GM12878 (cell line): ENCODE data around the gene SLC1A5. TPM values are rescaled to one million over a fixed set of nuclear protein-coding genes. Genes with fewer than 3 reads are reported as not detected.

Experiments used
- CHD1 ChIP-seq: IDR thresholded peaks from 2 replicates; pipeline ENCODE4 v1.6.1; 2012; ENCODE audit warnings: low read depth, low read length, improper control_type of control experiment
- EED ChIP-seq: sonication (generic); IDR thresholded peaks from 2 replicates; pipeline ENCODE4 v1.6.1; 2016; ENCODE audit warnings: antibody characterized with exemption, low read depth
- ELK1 ChIP-seq: IDR thresholded peaks from 2 replicates; pipeline ENCODE4 v1.6.1; 2012; ENCODE audit warnings: low read depth, low read length, improper control_type of control experiment
- ESRRA ChIP-seq: IDR thresholded peaks from 2 replicates; pipeline ENCODE4 v1.6.1; 2012; ENCODE audit warnings: mild to moderate bottlenecking, low read length, improper control_type of control experiment
- FOXM1 ChIP-seq: IDR thresholded peaks from 2 replicates; pipeline ENCODE4 v1.6.1; 2012; ENCODE audit warnings: low read depth, mild to moderate bottlenecking, inconsistent platforms, low read length, moderate library complexity
- KDM1A ChIP-seq: fragments of 200-600 bp; sonication (generic); IDR thresholded peaks from 2 replicates; pipeline ENCODE4 v1.6.1; 2016; ENCODE audit warnings: borderline replicate concordance
- LARP7 ChIP-seq: fragments of 450-650 bp; IDR thresholded peaks from 2 replicates; pipeline ENCODE4 v1.6.1; 2017; ENCODE audit warnings: mild to moderate bottlenecking
- MLLT1 ChIP-seq: fragments of 450-650 bp; IDR thresholded peaks from 2 replicates; pipeline ENCODE4 v1.6.1; 2016; ENCODE audit warnings: mild to moderate bottlenecking
- MTA2 ChIP-seq: fragments of 450-650 bp; IDR thresholded peaks from 2 replicates; pipeline ENCODE4 v1.6.1; 2016; ENCODE audit warnings: low read depth, mild to moderate bottlenecking, moderate library complexity
- NR2C1 ChIP-seq: fragments of 450-650 bp; IDR thresholded peaks from 2 replicates; pipeline ENCODE4 v1.6.1; 2017; ENCODE audit warnings: antibody characterized with exemption, mild to moderate bottlenecking, moderate library complexity
- PAX5 ChIP-seq: IDR thresholded peaks from 2 replicates; pipeline ENCODE4 v1.6.1; 2011; ENCODE audit warnings: low read depth, low read length, borderline replicate concordance
- PAX8 ChIP-seq: fragments of 450-650 bp; IDR thresholded peaks from 2 replicates; pipeline ENCODE4 v1.6.1; 2017; ENCODE audit warnings: mild to moderate bottlenecking, moderate library complexity
- POLR2AphosphoS5 ChIP-seq: IDR thresholded peaks from 2 replicates; pipeline ENCODE4 v1.6.1; 2011; ENCODE audit warnings: mild to moderate bottlenecking, low read length, inconsistent platforms
- SMARCA5 ChIP-seq: fragments of 450-650 bp; IDR thresholded peaks from 2 replicates; pipeline ENCODE4 v1.6.1; 2017; ENCODE audit warnings: mild to moderate bottlenecking
- SMC3 ChIP-seq: IDR thresholded peaks from 2 replicates; pipeline ENCODE4 v1.6.1; 2011; ENCODE audit warnings: low read length, improper control_type of control experiment, borderline replicate concordance
- SP1 ChIP-seq: IDR thresholded peaks from one replicate; pipeline ENCODE4 v1.6.1; 2011; ENCODE audit warnings: low read depth, low read length
- SREBF2 ChIP-seq: IDR thresholded peaks from 2 replicates; pipeline ENCODE4 v1.6.1; 2012; ENCODE audit warnings: mild to moderate bottlenecking, low read length
- SRF ChIP-seq, 2 experiments: IDR thresholded peaks; 2 replicates each; pipeline ENCODE4 v1.6.1; 2011; ENCODE audit warnings: low read depth in 2 of 2, low read length in 2 of 2, mild to moderate bottlenecking in 1 of 2, moderate library complexity in 1 of 2
- TAF1 ChIP-seq: IDR thresholded peaks from 2 replicates; pipeline ENCODE4 v1.6.1; 2011; ENCODE audit warnings: mild to moderate bottlenecking, low read depth, low read length, borderline replicate concordance
- TBL1XR1 ChIP-seq: IDR thresholded peaks from 2 replicates; pipeline ENCODE4 v1.6.1; 2012; ENCODE audit warnings: low read depth, low read length, improper control_type of control experiment
- TCF12 ChIP-seq: IDR thresholded peaks from 2 replicates; pipeline ENCODE4 v1.6.1; 2011; ENCODE audit warnings: low read depth, mild to moderate bottlenecking, low read length
- TCF7 ChIP-seq: IDR thresholded peaks from 2 replicates; pipeline ENCODE4 v1.6.1; 2014; ENCODE audit warnings: antibody characterized with exemption, borderline replicate concordance
- YBX1 ChIP-seq: fragments of 450-650 bp; IDR thresholded peaks from 2 replicates; pipeline ENCODE4 v1.6.1; 2016; ENCODE audit warnings: antibody characterized with exemption
- polyA plus RNA-seq, 11 experiments: library from polyadenylated mRNA; depleted of rRNA in 4 of 11; unstranded in 6 of 11; stranded (reverse) in 5 of 11; fragments of >200 nt; fragmentation: Nextera tagmentation in 4 of 11; fragmentation: Illumina TruSeq in 1 of 11; extraction: Ambion mirVana in 4 of 11; extraction: Trizol in 1 of 11; gene quantifications; 1 replicate in 1 of 11; 2 replicates in 10 of 11; pipeline versions ENCODE4 v1.2.1 to v1.2.3, GENCODE V29; 2011 to 2016; ENCODE audit warnings: inconsistent platforms in 2 of 11, missing spikeins in 2 of 11, low read depth in 1 of 11
- total RNA-seq, 4 experiments: library from RNA; depleted of rRNA in 3 of 4; stranded (reverse); fragments of >200 nt in 3 of 4; fragmentation: Illumina TruSeq in 1 of 4; extraction: Trizol in 1 of 4; gene quantifications; 2 replicates each; pipeline versions ENCODE4 v1.2.1 to v1.2.3, GENCODE V29; 2013 to 2021
- TF ChIP-seq, protein P1 (sequence below): IDR thresholded peaks from 2 replicates; pipeline ENCODE4 v1.6.1; 2012; ENCODE audit warnings: low read depth, low read length, improper control_type of control experiment
- TF ChIP-seq, protein P2 (sequence below): IDR thresholded peaks from 2 replicates; pipeline ENCODE4 v1.6.1; 2012; ENCODE audit warnings: low read length, inconsistent platforms
- TF ChIP-seq, protein P3 (sequence below): fragments of 450-650 bp; IDR thresholded peaks from 2 replicates; pipeline ENCODE4 v1.6.1; 2017; ENCODE audit warnings: antibody characterized with exemption, mild to moderate bottlenecking, moderate library complexity

Gene SLC1A5
- total and polyA plus RNA-seq, 10 of the 15 experiments (the other 5 are each of a cell fraction or from before 2014, with no cell fraction given), result 9.1 to 129 (median 60.9) TPM

DNA sequence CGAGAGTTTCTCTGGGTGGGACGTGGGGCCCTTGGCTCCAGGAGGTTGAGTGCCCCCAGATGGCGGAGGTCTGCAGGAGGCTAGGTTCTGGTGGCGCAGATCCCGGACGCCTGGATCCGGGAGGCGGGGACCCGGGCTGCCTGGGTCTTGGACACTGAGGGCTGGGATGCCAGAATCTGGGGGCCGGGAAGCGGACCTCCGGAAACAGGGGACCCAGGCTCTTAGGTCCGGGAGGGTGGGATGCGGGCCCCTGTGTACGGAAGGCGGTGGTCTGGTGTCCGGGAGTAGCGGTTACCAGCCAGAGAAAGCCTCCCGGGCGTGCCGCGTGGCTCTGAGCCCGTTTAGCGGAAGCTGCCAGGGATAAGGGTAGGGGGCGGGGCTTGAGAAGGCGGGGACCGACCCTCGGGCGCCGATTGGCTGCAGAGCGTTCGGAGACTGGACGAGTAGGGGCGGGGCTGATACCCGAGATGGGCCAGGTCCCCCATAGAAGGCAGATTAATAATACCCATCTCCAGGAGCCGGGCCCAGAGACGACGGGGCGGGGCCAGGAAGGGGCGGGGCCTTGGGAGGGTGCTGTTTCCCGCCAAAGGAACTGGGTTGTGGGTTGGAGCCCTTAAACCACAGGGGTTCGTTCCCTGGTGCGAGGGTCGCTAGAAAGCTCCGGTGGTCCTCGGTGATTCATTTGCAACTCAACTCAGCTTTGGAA, at the start of gene SLC1A5 (continued):
- TF ChIP-seq, protein P1, sequence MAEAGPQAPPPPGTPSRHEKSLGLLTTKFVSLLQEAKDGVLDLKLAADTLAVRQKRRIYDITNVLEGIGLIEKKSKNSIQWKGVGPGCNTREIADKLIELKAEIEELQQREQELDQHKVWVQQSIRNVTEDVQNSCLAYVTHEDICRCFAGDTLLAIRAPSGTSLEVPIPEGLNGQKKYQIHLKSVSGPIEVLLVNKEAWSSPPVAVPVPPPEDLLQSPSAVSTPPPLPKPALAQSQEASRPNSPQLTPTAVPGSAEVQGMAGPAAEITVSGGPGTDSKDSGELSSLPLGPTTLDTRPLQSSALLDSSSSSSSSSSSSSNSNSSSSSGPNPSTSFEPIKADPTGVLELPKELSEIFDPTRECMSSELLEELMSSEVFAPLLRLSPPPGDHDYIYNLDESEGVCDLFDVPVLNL, result peak; percentile 63; the same call in 1 of the 2 replicates
- peak; percentile 58; the same call in 1 of the 2 replicates for TF ChIP-seq TCF12
- no peak for TF ChIP-seq PAX8
- TF ChIP-seq TAF1, result peak; percentile 100
- no peak for TF ChIP-seq PAX5
- no peak for TF ChIP-seq SMC3
- TF ChIP-seq SP1, result peak; percentile 79
- TF ChIP-seq MLLT1, result peak; percentile 75
- no peak for TF ChIP-seq KDM1A
- no peak for TF ChIP-seq SMARCA5
- TF ChIP-seq, protein P2, sequence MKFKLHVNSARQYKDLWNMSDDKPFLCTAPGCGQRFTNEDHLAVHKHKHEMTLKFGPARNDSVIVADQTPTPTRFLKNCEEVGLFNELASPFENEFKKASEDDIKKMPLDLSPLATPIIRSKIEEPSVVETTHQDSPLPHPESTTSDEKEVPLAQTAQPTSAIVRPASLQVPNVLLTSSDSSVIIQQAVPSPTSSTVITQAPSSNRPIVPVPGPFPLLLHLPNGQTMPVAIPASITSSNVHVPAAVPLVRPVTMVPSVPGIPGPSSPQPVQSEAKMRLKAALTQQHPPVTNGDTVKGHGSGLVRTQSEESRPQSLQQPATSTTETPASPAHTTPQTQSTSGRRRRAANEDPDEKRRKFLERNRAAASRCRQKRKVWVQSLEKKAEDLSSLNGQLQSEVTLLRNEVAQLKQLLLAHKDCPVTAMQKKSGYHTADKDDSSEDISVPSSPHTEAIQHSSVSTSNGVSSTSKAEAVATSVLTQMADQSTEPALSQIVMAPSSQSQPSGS, result no peak
- no peak for TF ChIP-seq FOXM1
- no peak for TF ChIP-seq YBX1
- 0 out of 2 replicates have a peak, but pooled peaks have one; percentile 58 for TF ChIP-seq ELK1
- no peak for TF ChIP-seq TCF7
- TF ChIP-seq ESRRA, result no peak
- peak; percentile 100 for TF ChIP-seq POLR2AphosphoS5
- TF ChIP-seq CHD1, result no peak
- no peak for TF ChIP-seq TBL1XR1
- TF ChIP-seq, protein P3, sequence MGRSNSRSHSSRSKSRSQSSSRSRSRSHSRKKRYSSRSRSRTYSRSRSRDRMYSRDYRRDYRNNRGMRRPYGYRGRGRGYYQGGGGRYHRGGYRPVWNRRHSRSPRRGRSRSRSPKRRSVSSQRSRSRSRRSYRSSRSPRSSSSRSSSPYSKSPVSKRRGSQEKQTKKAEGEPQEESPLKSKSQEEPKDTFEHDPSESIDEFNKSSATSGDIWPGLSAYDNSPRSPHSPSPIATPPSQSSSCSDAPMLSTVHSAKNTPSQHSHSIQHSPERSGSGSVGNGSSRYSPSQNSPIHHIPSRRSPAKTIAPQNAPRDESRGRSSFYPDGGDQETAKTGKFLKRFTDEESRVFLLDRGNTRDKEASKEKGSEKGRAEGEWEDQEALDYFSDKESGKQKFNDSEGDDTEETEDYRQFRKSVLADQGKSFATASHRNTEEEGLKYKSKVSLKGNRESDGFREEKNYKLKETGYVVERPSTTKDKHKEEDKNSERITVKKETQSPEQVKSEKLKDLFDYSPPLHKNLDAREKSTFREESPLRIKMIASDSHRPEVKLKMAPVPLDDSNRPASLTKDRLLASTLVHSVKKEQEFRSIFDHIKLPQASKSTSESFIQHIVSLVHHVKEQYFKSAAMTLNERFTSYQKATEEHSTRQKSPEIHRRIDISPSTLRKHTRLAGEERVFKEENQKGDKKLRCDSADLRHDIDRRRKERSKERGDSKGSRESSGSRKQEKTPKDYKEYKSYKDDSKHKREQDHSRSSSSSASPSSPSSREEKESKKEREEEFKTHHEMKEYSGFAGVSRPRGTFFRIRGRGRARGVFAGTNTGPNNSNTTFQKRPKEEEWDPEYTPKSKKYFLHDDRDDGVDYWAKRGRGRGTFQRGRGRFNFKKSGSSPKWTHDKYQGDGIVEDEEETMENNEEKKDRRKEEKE, result no peak
- no peak for TF ChIP-seq SREBF2
- TF ChIP-seq LARP7, result no peak
- TF ChIP-seq EED, result peak; percentile 54; the same call in 1 of the 2 replicates
- TF ChIP-seq NR2C1, result no peak
- TF ChIP-seq SRF (IDR thresholded peaks at IDR 0.05; ENCODE audit: low read depth in 2 of 2, low read length in 2 of 2), result no peak
- no peak for TF ChIP-seq MTA2
